Spleen (tissue), 7 donors: ENCODE measurements around the gene RPS6KL1.

ENCODE experiments used
- CTCF ChIP-seq, 11 experiments: fragments of 200-600 bp in 7 of 11; fragments of 450-650 bp in 4 of 11; sonication (generic) in 4 of 11; IDR thresholded peaks in 8 of 11; conservative IDR thresholded peaks in 3 of 11; 1 replicate in 7 of 11; 2 replicates in 4 of 11; pipeline versions ENCODE4 v1.4.0 to v1.8.0; 2016 to 2021; ENCODE audit warnings: antibody characterized with exemption in 11 of 11, inconsistent platforms in 4 of 11, mild to moderate bottlenecking in 1 of 11
- POLR2A ChIP-seq, 3 donors: fragments of 450-650 bp; IDR thresholded peaks; one replicate each; pipeline ENCODE4 v1.5.1; 2017; ENCODE audit warnings: antibody characterized with exemption in 3 of 3, mild to moderate bottlenecking in 1 of 3
- POLR2AphosphoS5 ChIP-seq, 3 donors: sonication (generic); formaldehyde crosslinking; IDR thresholded peaks; one replicate each; pipeline ENCODE4 v1.5.1; 2017; ENCODE audit warnings: antibody characterized with exemption in 3 of 3
- donor health status: DM: no; HTN: no; CAD: no; lungs with moderate emphysema.
- donor health status: DM: no; HTN: no; CAD: no.
- donor health status: DM: no; HTN: no; CAD: no.

- TF ChIP-seq CTCF (IDR thresholded peaks at IDR 0.05 in 8 of 11, conservative IDR thresholded peaks at IDR 0.05 in 3 of 11) (no peak), POLR2AphosphoS5 (IDR thresholded peaks at IDR 0.05) (no peak), POLR2A (IDR thresholded peaks at IDR 0.05) (no peak)
Measured at GRCh38 chr14:74962493-74962892, 39.4 kb upstream of the RPS6KL1 start.
